SK-N-SH (cell line): ENCODE measurements around the gene CSTF2T. TPM values are rescaled to one million over a fixed set of nuclear protein-coding genes. Genes with fewer than 3 reads are reported as not detected.

Experiments
- CTCF ChIA-PET: fragments of 300-600, 350-600 bp; formaldehyde crosslinking; extraction: SDS; loops from one replicate; lab custom pipeline; 2021; lab: Yijun Ruan, JAX
- POLR2A ChIA-PET: fragments of 350-600 bp; sonication (Branson Sonifier 250); formaldehyde crosslinking; extraction: SDS; loops from one replicate; lab custom pipeline; 2020; ENCODE audit warnings: antibody characterized with exemption, inconsistent platforms; lab: Yijun Ruan, JAX
- DNase-seq: peaks from one replicate; pipeline ENCODE4 v3.0.0; 2012
- H2AFZ ChIP-seq: fragments of 200-600 bp; sonication (generic); 2 replicates; pipeline ENCODE4 v1.8.1; 2016; ENCODE audit warnings: antibody characterized with exemption, mild to moderate bottlenecking, low read depth
- H3F3A ChIP-seq: fragments of 200-600 bp; sonication (generic); replicated peaks from 2 replicates; pipeline ENCODE3; 2016; ENCODE audit warnings: antibody characterized with exemption, mild to moderate bottlenecking; ENCODE audit not compliant: insufficient read depth
- H3K27ac ChIP-seq, 2 experiments: fragments of 200-500 bp in 1 of 2; fragments of 200-600 bp in 1 of 2; sonication (Bioruptor generic) in 1 of 2; sonication (generic), shearing (Covaris generic) in 1 of 2; 2 replicates each; pipeline versions ENCODE4 v1.5.1 to v1.6.1; 2014 to 2016; ENCODE audit warnings: low read depth in 2 of 2, inconsistent platforms in 1 of 2, low read length in 1 of 2, mild to moderate bottlenecking in 1 of 2, mixed read lengths in 1 of 2
- H3K27me3 ChIP-seq: fragments of 200-600 bp; sonication (generic), shearing (Covaris generic); 2 replicates; pipeline ENCODE4 v1.6.1; 2016; ENCODE audit warnings: mixed run types; ENCODE audit not compliant: insufficient read depth
- H3K36me3 ChIP-seq, 2 experiments: fragments of 200-500 bp in 1 of 2; fragments of 200-600 bp in 1 of 2; sonication (Bioruptor generic) in 1 of 2; sonication (generic) in 1 of 2; replicated peaks in 1 of 2; 2 replicates each; pipeline versions ENCODE3 to v1.5.1; 2014 to 2016; ENCODE audit warnings: low read length in 1 of 2, mild to moderate bottlenecking in 1 of 2; ENCODE audit not compliant: insufficient read depth in 2 of 2, control insufficient read depth in 1 of 2
- H3K4me1 ChIP-seq, 2 experiments: fragments of 200-500 bp in 1 of 2; fragments of 200-600 bp in 1 of 2; sonication (Bioruptor generic) in 1 of 2; sonication (generic), shearing (Covaris generic) in 1 of 2; 2 replicates each; pipeline versions ENCODE4 v1.5.1 to v1.6.1; 2014 to 2016; ENCODE audit warnings: low read depth in 1 of 2, low read length in 1 of 2, mixed run types in 1 of 2; ENCODE audit not compliant: insufficient read depth in 2 of 2, control insufficient read depth in 1 of 2
- H3K4me2 ChIP-seq: fragments of 200-600 bp; sonication (generic), shearing (Covaris generic); 2 replicates; pipeline ENCODE4 v1.6.1; 2017; ENCODE audit warnings: mixed run types
- H3K4me3 ChIP-seq, 2 experiments: fragments of 200-500 bp in 1 of 2; fragments of 200-600 bp in 1 of 2; sonication (Bioruptor generic) in 1 of 2; sonication (generic), shearing (Covaris generic) in 1 of 2; 2 replicates each; pipeline versions ENCODE4 v1.5.1 to v1.8.1; 2014 to 2016; ENCODE audit warnings: low read depth in 2 of 2, inconsistent platforms in 1 of 2, low read length in 1 of 2, mild to moderate bottlenecking in 1 of 2, mixed read lengths in 1 of 2, moderate library complexity in 1 of 2
- H3K79me2 ChIP-seq: fragments of 200-600 bp; sonication (generic); 2 replicates; pipeline ENCODE4 v1.8.1; 2017; ENCODE audit warnings: mild to moderate bottlenecking; ENCODE audit not compliant: insufficient read depth
- H3K9ac ChIP-seq: fragments of 200-600 bp; sonication (generic); 2 replicates; pipeline ENCODE4 v1.6.1; 2017; ENCODE audit warnings: mixed run types
- H3K9me2 ChIP-seq: fragments of 200-600 bp; sonication (generic); 2 replicates; pipeline ENCODE4 v1.6.1; 2017; ENCODE audit warnings: mixed run types
- H3K9me3 ChIP-seq: fragments of 200-600 bp; sonication (generic); 2 replicates; pipeline ENCODE4 v1.6.1; 2017; ENCODE audit warnings: mixed run types, mild to moderate bottlenecking, moderate library complexity
- H4K20me1 ChIP-seq: fragments of 200-600 bp; sonication (generic); 2 replicates; pipeline ENCODE4 v1.6.1; 2017; ENCODE audit warnings: mild to moderate bottlenecking, mixed run types; ENCODE audit not compliant: insufficient read depth
- CHD2 ChIP-seq: fragments of 150-350 bp; IDR thresholded peaks from 2 replicates; pipeline ENCODE4 v1.6.1; 2018; ENCODE audit warnings: low read length; ENCODE audit not compliant: partially characterized antibody
- CTCF ChIP-seq: fragments of 200-600 bp; sonication (generic); IDR thresholded peaks from 2 replicates; pipeline ENCODE4 v1.6.1; 2017; ENCODE audit warnings: antibody characterized with exemption, mild to moderate bottlenecking, moderate library complexity
- FOXJ3 ChIP-seq: sonication (generic); formaldehyde crosslinking; IDR thresholded peaks from 2 replicates; pipeline ENCODE4 v1.5.1; 2020; ENCODE audit warnings: mild to moderate bottlenecking, missing genetic modification reagents
- GABPA ChIP-seq: IDR thresholded peaks from 2 replicates; pipeline ENCODE4 v1.4.0; 2012; ENCODE audit warnings: low read depth, mild to moderate bottlenecking
- MEF2A ChIP-seq: IDR thresholded peaks from 2 replicates; pipeline ENCODE4 v1.4.0; 2012; ENCODE audit warnings: low read depth, borderline replicate concordance
- MXI1 ChIP-seq: IDR thresholded peaks from 2 replicates; pipeline ENCODE4 v1.6.1; 2012; ENCODE audit warnings: mild to moderate bottlenecking, low read depth, low read length, improper control_type of control experiment
- NFIC ChIP-seq: IDR thresholded peaks from 2 replicates; pipeline ENCODE4 v1.4.0; 2012; ENCODE audit warnings: borderline replicate concordance
- RAD21 ChIP-seq: IDR thresholded peaks from 2 replicates; pipeline ENCODE4 v1.6.1; 2012; ENCODE audit warnings: mild to moderate bottlenecking, low read length
- RFX5 ChIP-seq: IDR thresholded peaks from 2 replicates; pipeline ENCODE4 v1.6.1; 2012; ENCODE audit warnings: mild to moderate bottlenecking, improper control_type of control experiment, low read length
- TCF12 ChIP-seq: IDR thresholded peaks from 2 replicates; pipeline ENCODE4 v1.4.0; 2012
- USF1 ChIP-seq: IDR thresholded peaks from 2 replicates; pipeline ENCODE4 v1.4.0; 2012; ENCODE audit warnings: low read depth, borderline replicate concordance
- ZBTB33 ChIP-seq: IDR thresholded peaks from 2 replicates; pipeline ENCODE4 v1.4.0; 2012; ENCODE audit warnings: low read depth, borderline replicate concordance
- WGBS: methylation state at CpG from one replicate; pipeline ENCODE4 v1.1.6; 2017; ENCODE audit warnings: low lambda C conversion rate; 5-methylcytosine and 5-hydroxymethylcytosine counted together
- polyA plus RNA-seq, 3 experiments: library from polyadenylated mRNA; depleted of rRNA; stranded (reverse); fragments of >200 nt; gene quantifications; 2 replicates each; pipeline ENCODE4 v1.2.3, GENCODE V29; 2012

The CSTF2T gene
- polyA plus RNA-seq, 1 of the 3 experiments (the other 2 are of a cell fraction) = 4.3 TPM

DNA sequence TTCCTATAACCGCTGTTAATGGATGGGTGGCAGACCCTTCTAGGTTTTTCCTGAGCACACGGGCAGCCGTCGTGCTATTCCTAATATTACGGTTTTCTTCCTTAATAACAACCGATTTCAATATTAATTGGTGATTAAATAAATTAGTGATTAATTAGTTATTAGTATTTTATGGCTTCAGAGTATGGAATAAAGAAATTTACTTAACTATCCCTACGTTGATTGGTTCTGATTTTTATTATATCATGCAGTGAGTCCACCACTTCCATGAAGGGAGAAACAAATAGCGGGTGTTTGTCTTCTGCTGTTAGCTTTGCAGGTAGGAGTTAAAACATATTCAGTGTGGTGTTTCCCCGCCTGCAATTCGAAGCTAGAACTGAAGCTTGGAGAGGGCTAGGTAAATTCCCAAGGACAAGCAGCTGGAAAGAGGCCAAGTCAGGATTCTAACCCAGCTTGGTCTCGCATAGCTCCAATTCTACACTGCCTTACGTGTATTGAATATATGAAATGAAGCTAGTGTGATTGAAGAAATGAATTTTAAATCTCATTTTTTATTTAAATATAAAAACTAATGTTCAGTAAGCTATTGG is 928 bp upstream of the CSTF2T start:
- H3K27ac ChIP-seq = peak overlapping the region; percentile 86 to 99
- H4K20me1 ChIP-seq = peaks cover under 1% of the 10 kb centered on the region; the same call in 1 of the 2 replicates
- peak overlapping the region; percentile 73 for H3K9ac ChIP-seq
- peaks cover 37% of the 10 kb centered on the region for H3K79me2 ChIP-seq
- peak overlapping the region; percentile 79 to 99 for H3K4me3 ChIP-seq
- H3F3A ChIP-seq = peaks cover 1% of the 10 kb centered on the region
- ChIA-PET POLR2A (interaction anchor here (0.6 kb wide), 1 partner anchor 544 kb away, joined by 3 read pairs; no protein-coding TSS in a partner anchor), CTCF (interaction anchor here (1.7 kb wide), 1 partner anchor 9 kb away, joined by 6 read pairs; no protein-coding TSS in a partner anchor)
- peaks cover 22 to 27% of the 10 kb centered on the region in 2 experiments for H3K36me3 ChIP-seq
- WGBS = 61% methylated on average over 12 of the region's 12 CpGs
- TF ChIP-seq CHD2 (no peak), NFIC (no peak), MXI1 (no peak; the same call in 1 of the 2 replicates), RFX5 (no peak)
- H3K9me2 ChIP-seq = no peaks in the 10 kb centered on the region
- no peaks in the 10 kb centered on the region for H3K27me3 ChIP-seq
- H3K9me3 ChIP-seq = no peaks in the 10 kb centered on the region
- DNase-seq = no peak
- H2AFZ ChIP-seq = peak overlapping the region; percentile 89
- H3K4me2 ChIP-seq = peak overlapping the region; percentile 86; the same call in 1 of the 2 replicates
- H3K4me1 ChIP-seq = peaks cover 0 to 26% of the 10 kb centered on the region in 2 experiments; a peak in 3 of 4 replicates

GRCh38 chr10:51699145-51699474 is 285 bp downstream of the CSTF2T start:
- peaks cover 5% of the 10 kb centered on the region for H3F3A ChIP-seq
- peak overlapping the region; percentile 86 for H3K4me2 ChIP-seq
- peaks cover 4% of the 10 kb centered on the region for H4K20me1 ChIP-seq
- 0% methylated on average over 14 of the region's 14 CpGs for WGBS
- peak overlapping the region; percentile 73 for H3K9ac ChIP-seq
- H3K9me3 ChIP-seq = no peaks in the 10 kb centered on the region
- CTCF ChIA-PET = interaction anchor here (1.3 kb wide), 1 partner anchor 635 kb away, joined by 4 read pairs; no protein-coding TSS in a partner anchor
- DNase-seq = no peak
- H2AFZ ChIP-seq = peak overlapping the region; percentile 89
- H3K79me2 ChIP-seq = peaks cover 37% of the 10 kb centered on the region
- POLR2A ChIA-PET = no interaction called here
- H3K36me3 ChIP-seq = peaks cover 25 to 32% of the 10 kb centered on the region in 2 experiments
- H3K27ac ChIP-seq = peak overlapping the region; percentile 86 to 99
- peaks cover 0 to 26% of the 10 kb centered on the region in 2 experiments; a peak in 3 of 4 replicates for H3K4me1 ChIP-seq
- no peak for TF ChIP-seq CTCF
- no peak for TF ChIP-seq TCF12
- TF ChIP-seq RAD21 = no peak
- no peak for TF ChIP-seq CHD2
- no peak for TF ChIP-seq MEF2A
- TF ChIP-seq USF1 = no peak
- TF ChIP-seq FOXJ3 (CRISPR knock-in tag) = no peak
- no peak for TF ChIP-seq ZBTB33
- no peak for TF ChIP-seq GABPA
- TF ChIP-seq, all 33 proteins: peak for 0
- Histone ChIP-seq H3K4me3 (peak overlapping the region; percentile 79 to 99), H3K27me3 (no peaks in the 10 kb centered on the region), H3K9me2 (no peaks in the 10 kb centered on the region)
